Astrocyte (in vitro differentiated cells and primary cell): ENCODE results near the gene NOX3.

Experiments
- CTCF ChIP-seq: IDR thresholded peaks from 2 replicates; pipeline ENCODE4 v1.5.1; 2011; ENCODE audit warnings: low read depth, mild to moderate bottlenecking, inconsistent platforms, low read length, moderate library complexity; ENCODE audit not compliant: insufficient read depth
- EZH2 ChIP-seq: IDR thresholded peaks from 2 replicates; pipeline ENCODE4 v1.6.1; 2012; ENCODE audit warnings: mild to moderate bottlenecking, low read length, inconsistent platforms; ENCODE audit not compliant: insufficient read depth

DNA sequence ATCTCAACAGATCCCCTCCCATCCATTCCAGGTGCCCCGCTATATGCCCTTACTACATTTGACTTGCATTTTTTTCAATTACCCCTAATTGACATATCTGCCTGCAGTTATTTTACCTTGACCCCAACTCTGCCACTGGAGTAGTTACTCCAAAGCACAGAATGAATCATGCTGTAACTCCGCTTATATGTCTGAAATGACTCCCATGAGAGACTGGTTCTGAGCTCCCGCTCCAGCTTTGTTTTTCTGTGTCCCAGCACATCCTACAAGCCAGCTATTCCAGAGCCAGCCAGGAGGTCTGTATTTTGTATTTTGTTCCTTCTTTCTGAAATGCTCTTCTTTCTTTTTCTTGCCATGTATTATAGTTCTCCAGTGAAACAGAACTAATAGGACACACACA, 10.9 kb upstream of the NOX3 start:
- no peak for TF ChIP-seq EZH2
- TF ChIP-seq CTCF: no peak
